Measurements from ENCODE around the gene FOXP1. TPM values are rescaled to one million over a fixed set of nuclear protein-coding genes. Genes with fewer than 3 reads are reported as not detected.

The FOXP1 gene
- total and polyA plus RNA-seq, 2 donors: 26.1 to 42.3 TPM

GRCh38 chr3:71598292-71598691 lies 14.8 kb upstream of the FOXP1 start:
- Histone ChIP-seq H3K4me3 (ENCODE audit: low read length in 2 of 2) (no peak overlapping the region), H3K4me1 (ENCODE audit: control insufficient read depth in 2 of 2, insufficient read depth in 2 of 2, low read length in 2 of 2) (no peaks in the 10 kb centered on the region)

GRCh38 chr3:71597286-71597685 lies 13.8 kb upstream of the FOXP1 start:
- WGBS: 98% methylated on average over 1 of the region's 1 CpG
- no peak for DNase-seq (ENCODE audit: low read depth in 6 of 9, low spot score in 9 of 9)
- no peaks in the 10 kb centered on the region for H3K9me3 ChIP-seq (ENCODE audit: control insufficient read depth in 2 of 2, insufficient read depth in 1 of 2, low read length in 1 of 2)
- no peaks in the 10 kb centered on the region for H3K27me3 ChIP-seq (ENCODE audit: control insufficient read depth in 2 of 2, insufficient read depth in 1 of 2, low read length in 1 of 2)
- no peak overlapping the region for H3K4me3 ChIP-seq (ENCODE audit: low read length in 2 of 2)
- H3K27ac ChIP-seq (ENCODE audit: low read depth in 1 of 2, low read length in 1 of 2): no peak overlapping the region
- H3K36me3 ChIP-seq (ENCODE audit: control insufficient read depth in 2 of 2, insufficient read depth in 2 of 2, low read length in 1 of 2): no peaks in the 10 kb centered on the region
- no peaks in the 10 kb centered on the region for H3K4me1 ChIP-seq (ENCODE audit: control insufficient read depth in 2 of 2, insufficient read depth in 2 of 2, low read length in 2 of 2)

More at GRCh38 chr3:71598292-71598691, 14.8 kb upstream of the FOXP1 start:
- Histone ChIP-seq H3K9me3 (ENCODE audit: control insufficient read depth in 2 of 2, insufficient read depth in 1 of 2, low read length in 1 of 2) (no peaks in the 10 kb centered on the region), H3K36me3 (ENCODE audit: control insufficient read depth in 2 of 2, insufficient read depth in 2 of 2, low read length in 1 of 2) (no peaks in the 10 kb centered on the region), H3K27me3 (ENCODE audit: control insufficient read depth in 2 of 2, insufficient read depth in 1 of 2, low read length in 1 of 2) (no peaks in the 10 kb centered on the region), H3K27ac (ENCODE audit: low read depth in 1 of 2, low read length in 1 of 2) (no peak overlapping the region)
- DNase-seq (ENCODE audit: low read depth in 6 of 9, low spot score in 9 of 9): no peak
- WGBS: 99% methylated on average over 3 of the region's 3 CpGs

- Histone ChIP-seq H3K4me3 (ENCODE audit: low read length in 2 of 2) (no peak overlapping the region), H3K36me3 (ENCODE audit: control insufficient read depth in 2 of 2, insufficient read depth in 2 of 2, low read length in 1 of 2) (no peaks in the 10 kb centered on the region), H3K4me1 (ENCODE audit: control insufficient read depth in 2 of 2, insufficient read depth in 2 of 2, low read length in 2 of 2) (no peaks in the 10 kb centered on the region), H3K27me3 (ENCODE audit: control insufficient read depth in 2 of 2, insufficient read depth in 1 of 2, low read length in 1 of 2) (no peaks in the 10 kb centered on the region), H3K27ac (ENCODE audit: low read depth in 1 of 2, low read length in 1 of 2) (no peak overlapping the region), H3K9me3 (ENCODE audit: control insufficient read depth in 2 of 2, insufficient read depth in 1 of 2, low read length in 1 of 2) (no peaks in the 10 kb centered on the region)
- DNase-seq (ENCODE audit: low read depth in 6 of 9, low spot score in 9 of 9): no peak
- 98% methylated on average over 3 of the region's 3 CpGs for WGBS
Observed at GRCh38 chr3:71593106-71593505, 9.6 kb upstream of the FOXP1 start.

DNA sequence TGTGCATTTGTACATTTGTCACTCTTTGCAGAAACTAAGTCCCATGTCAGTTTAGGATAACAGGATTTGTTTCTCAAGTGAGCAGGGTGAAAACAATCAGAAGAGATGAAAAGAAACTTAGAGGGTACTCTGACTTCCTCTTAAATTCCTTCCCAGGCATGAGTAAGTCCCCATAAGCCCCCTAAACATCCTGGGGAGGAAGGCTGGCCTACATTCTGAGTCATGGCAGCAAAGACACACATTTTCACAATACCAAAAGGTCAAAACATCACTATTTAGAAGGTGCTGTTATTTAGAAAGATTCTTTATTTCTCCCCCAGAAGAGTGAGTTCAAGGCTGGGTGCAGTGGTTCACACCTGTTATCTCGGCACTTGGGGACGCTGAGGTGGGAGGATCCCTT lies 7.6 kb upstream of the FOXP1 start:
- no peaks in the 10 kb centered on the region for H3K27me3 ChIP-seq (ENCODE audit: control insufficient read depth in 2 of 2, insufficient read depth in 1 of 2, low read length in 1 of 2)
- no peak overlapping the region for H3K4me3 ChIP-seq (ENCODE audit: low read length in 2 of 2)
- no peaks in the 10 kb centered on the region for H3K36me3 ChIP-seq (ENCODE audit: control insufficient read depth in 2 of 2, insufficient read depth in 2 of 2, low read length in 1 of 2)
- DNase-seq (ENCODE audit: low read depth in 6 of 9, low spot score in 9 of 9): no peak
- H3K9me3 ChIP-seq (ENCODE audit: control insufficient read depth in 2 of 2, insufficient read depth in 1 of 2, low read length in 1 of 2): no peaks in the 10 kb centered on the region
- 98% methylated on average over 2 of the region's 2 CpGs for whole genome bisulfite sequencing
- H3K4me1 ChIP-seq (ENCODE audit: control insufficient read depth in 2 of 2, insufficient read depth in 2 of 2, low read length in 2 of 2): no peaks in the 10 kb centered on the region
- H3K27ac ChIP-seq (ENCODE audit: low read depth in 1 of 2, low read length in 1 of 2): no peak overlapping the region

- Histone ChIP-seq H3K27me3 (ENCODE audit: control insufficient read depth in 2 of 2, insufficient read depth in 1 of 2, low read length in 1 of 2) (no peaks in the 10 kb centered on the region), H3K27ac (ENCODE audit: low read depth in 1 of 2, low read length in 1 of 2) (no peak overlapping the region), H3K9me3 (ENCODE audit: control insufficient read depth in 2 of 2, insufficient read depth in 1 of 2, low read length in 1 of 2) (no peaks in the 10 kb centered on the region), H3K36me3 (ENCODE audit: control insufficient read depth in 2 of 2, insufficient read depth in 2 of 2, low read length in 1 of 2) (no peaks in the 10 kb centered on the region), H3K4me3 (ENCODE audit: low read length in 2 of 2) (no peak overlapping the region), H3K4me1 (ENCODE audit: control insufficient read depth in 2 of 2, insufficient read depth in 2 of 2, low read length in 2 of 2) (peaks cover 0 to 10% of the 10 kb centered on the region in 2 donors)
- 96% methylated on average over 2 of the region's 2 CpGs for WGBS
- DNase-seq (ENCODE audit: low read depth in 6 of 9, low spot score in 9 of 9): no peak
Observed at GRCh38 chr3:71589132-71589531, 5.6 kb upstream of the FOXP1 start.

GRCh38 chr3:71587958-71588357 lies 4.4 kb upstream of the FOXP1 start:
- Histone ChIP-seq H3K4me3 (ENCODE audit: low read length in 2 of 2) (no peak overlapping the region), H3K27ac (ENCODE audit: low read depth in 1 of 2, low read length in 1 of 2) (no peak overlapping the region), H3K9me3 (ENCODE audit: control insufficient read depth in 2 of 2, insufficient read depth in 1 of 2, low read length in 1 of 2) (no peaks in the 10 kb centered on the region), H3K27me3 (ENCODE audit: control insufficient read depth in 2 of 2, insufficient read depth in 1 of 2, low read length in 1 of 2) (peaks cover 0 to 2% of the 10 kb centered on the region in 2 donors), H3K4me1 (ENCODE audit: control insufficient read depth in 2 of 2, insufficient read depth in 2 of 2, low read length in 2 of 2) (peaks cover 0 to 10% of the 10 kb centered on the region in 2 donors), H3K36me3 (ENCODE audit: control insufficient read depth in 2 of 2, insufficient read depth in 2 of 2, low read length in 1 of 2) (no peaks in the 10 kb centered on the region)
- no peak for DNase-seq (ENCODE audit: low read depth in 6 of 9, low spot score in 9 of 9)
- 96% methylated on average over 3 of the region's 3 CpGs for WGBS

- 52% methylated on average over 5 of the region's 5 CpGs for WGBS
- H3K27me3 ChIP-seq (ENCODE audit: control insufficient read depth in 2 of 2, insufficient read depth in 1 of 2, low read length in 1 of 2): peaks cover 0 to 12% of the 10 kb centered on the region in 2 donors
- no peak overlapping the region for H3K27ac ChIP-seq (ENCODE audit: low read depth in 1 of 2, low read length in 1 of 2)
- H3K4me3 ChIP-seq (ENCODE audit: low read length in 2 of 2): no peak overlapping the region
- no peak for DNase-seq (ENCODE audit: low read depth in 6 of 9, low spot score in 9 of 9)
- H3K4me1 ChIP-seq (ENCODE audit: control insufficient read depth in 2 of 2, insufficient read depth in 2 of 2, low read length in 2 of 2): peaks cover 0 to 19% of the 10 kb centered on the region in 2 donors
- H3K36me3 ChIP-seq (ENCODE audit: control insufficient read depth in 2 of 2, insufficient read depth in 2 of 2, low read length in 1 of 2): no peaks in the 10 kb centered on the region
- no peaks in the 10 kb centered on the region for H3K9me3 ChIP-seq (ENCODE audit: control insufficient read depth in 2 of 2, insufficient read depth in 1 of 2, low read length in 1 of 2)
Observed at GRCh38 chr3:71586810-71587242, 3.3 kb upstream of the FOXP1 start.

DNA sequence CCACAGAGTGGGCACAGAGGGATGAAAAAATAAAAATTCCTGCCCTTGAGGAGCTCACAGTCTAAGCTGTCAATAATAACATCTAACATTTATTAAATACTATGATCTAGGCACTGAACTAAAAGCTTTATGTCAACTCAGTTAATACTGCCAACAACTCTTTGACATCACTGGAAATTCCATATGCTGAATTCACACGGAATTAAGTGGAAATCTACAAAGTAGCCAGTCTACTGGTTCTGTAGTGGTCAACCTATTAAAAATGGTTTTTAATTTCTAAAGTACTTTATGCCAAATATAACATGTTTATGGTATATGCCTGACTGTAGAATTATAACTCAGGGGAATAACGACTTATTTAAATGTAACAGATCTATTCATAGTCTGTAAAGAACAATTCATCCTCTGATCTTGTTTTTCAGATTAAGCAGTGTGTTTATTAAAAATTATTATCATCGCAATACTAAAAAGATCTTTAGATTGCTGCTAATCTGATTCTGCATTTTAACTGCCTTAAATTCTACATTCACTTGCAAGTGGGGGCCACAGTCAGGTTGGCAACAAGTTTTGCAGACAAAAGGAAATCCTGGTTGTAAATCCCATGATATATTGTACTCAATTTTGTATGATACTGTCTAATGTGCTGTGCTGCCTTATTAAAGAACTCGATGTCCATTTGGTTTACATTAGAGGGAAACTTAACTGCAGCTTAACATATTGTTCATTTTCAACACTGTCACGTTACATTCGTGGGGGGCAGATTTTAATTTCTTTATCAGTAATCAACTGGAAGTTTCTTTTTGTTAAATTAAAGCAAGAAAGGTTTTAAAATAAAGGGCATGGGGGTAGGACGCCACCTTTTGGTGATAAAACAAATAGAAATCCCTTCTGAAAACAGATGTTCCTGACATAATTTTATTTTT lies 2.6 kb upstream of the FOXP1 start:
- Histone ChIP-seq H3K36me3 (ENCODE audit: control insufficient read depth in 2 of 2, insufficient read depth in 2 of 2, low read length in 1 of 2) (no peaks in the 10 kb centered on the region), H3K4me1 (ENCODE audit: control insufficient read depth in 2 of 2, insufficient read depth in 2 of 2, low read length in 2 of 2) (peaks cover 1 to 24% of the 10 kb centered on the region in 2 donors), H3K27ac (ENCODE audit: low read depth in 1 of 2, low read length in 1 of 2) (no peak overlapping the region), H3K27me3 (ENCODE audit: control insufficient read depth in 2 of 2, insufficient read depth in 1 of 2, low read length in 1 of 2) (peaks cover 0 to 19% of the 10 kb centered on the region in 2 donors), H3K4me3 (ENCODE audit: low read length in 2 of 2) (no peak overlapping the region), H3K9me3 (ENCODE audit: control insufficient read depth in 2 of 2, insufficient read depth in 1 of 2, low read length in 1 of 2) (no peaks in the 10 kb centered on the region)
- WGBS: 24% methylated on average over 7 of the region's 7 CpGs
- DNase-seq (ENCODE audit: low read depth in 6 of 9, low spot score in 9 of 9): peak in 6 of 9 donors; percentile 36 to 72 (median 46)

- no peaks in the 10 kb centered on the region for H3K9me3 ChIP-seq (ENCODE audit: control insufficient read depth in 2 of 2, insufficient read depth in 1 of 2, low read length in 1 of 2)
- peak overlapping the region in 1 of 2 donors; percentile 97 for H3K4me3 ChIP-seq (ENCODE audit: low read length in 2 of 2)
- peak overlapping the region; percentile 42 to 93 for H3K27ac ChIP-seq (ENCODE audit: low read depth in 1 of 2, low read length in 1 of 2)
Observed at GRCh38 chr3:71585131-71585530, 1.6 kb upstream of the FOXP1 start.

More at GRCh38 chr3:71585131-71585530, 1.6 kb upstream of the FOXP1 start:
- WGBS: 27% methylated on average over 5 of the region's 5 CpGs
- no peak for DNase-seq (ENCODE audit: low read depth in 6 of 9, low spot score in 9 of 9)
- Histone ChIP-seq H3K36me3 (ENCODE audit: control insufficient read depth in 2 of 2, insufficient read depth in 2 of 2, low read length in 1 of 2) (no peaks in the 10 kb centered on the region), H3K4me1 (ENCODE audit: control insufficient read depth in 2 of 2, insufficient read depth in 2 of 2, low read length in 2 of 2) (peaks cover 7 to 29% of the 10 kb centered on the region in 2 donors), H3K27me3 (ENCODE audit: control insufficient read depth in 2 of 2, insufficient read depth in 1 of 2, low read length in 1 of 2) (peaks cover 3 to 24% of the 10 kb centered on the region in 2 donors)
